Inflammatory macrophage treated with lipopolysaccharide for 4 hours (primary cell): ENCODE results near the gene SEZ6L2.
"Not testable (repeated sequence)": the region's sequence is repeated elsewhere in the genome, so short reads cannot be mapped to it uniquely, and the experiment has no call there.

Source experiments
- DNase-seq: peaks from one replicate; pipeline ENCODE4 v3.0.0-alpha.2; 2020

The SEZ6L2 gene

GRCh38 chr16:29899516-29900101, at the start of gene SEZ6L2:
SEZ6L2 (minus strand) TSS chr16:29899550; CDS start chr16:29899019, 531 bp downstream.
- DNase-seq: peak; percentile 63

- DNase-seq: no peak
Observed at GRCh38 chr16:29947897-29948296, 48.5 kb upstream of the SEZ6L2 start.

- DNase-seq: no peak
Observed at GRCh38 chr16:29943846-29944799, 44.8 kb upstream of the SEZ6L2 start.

GRCh38 chr16:29940656-29941055, 41.3 kb upstream of the SEZ6L2 start:
- no peak for DNase-seq

GRCh38 chr16:29931750-29932149, 32.4 kb upstream of the SEZ6L2 start:
- not testable (repeated sequence) for DNase-seq

- no peak for DNase-seq
Observed at GRCh38 chr16:29927070-29927905, 27.9 kb upstream of the SEZ6L2 start.

GRCh38 chr16:29926711-29927052, 27.3 kb upstream of the SEZ6L2 start:
- no peak for DNase-seq

GRCh38 chr16:29925781-29926710, 26.7 kb upstream of the SEZ6L2 start, which contains the start of gene KCTD13:
KCTD13 (minus strand) TSS chr16:29926226; CDS start chr16:29926033, 193 bp downstream.
- DNase-seq: peak; percentile 87

GRCh38 chr16:29925105-29925756, 25.9 kb upstream of the SEZ6L2 start:
- DNase-seq: peak; percentile 5

GRCh38 chr16:29922986-29923501, 23.7 kb upstream of the SEZ6L2 start:
- no peak for DNase-seq

- DNase-seq: no peak
Observed at GRCh38 chr16:29922326-29922725, 23.0 kb upstream of the SEZ6L2 start.

GRCh38 chr16:29921034-29921385, 21.7 kb upstream of the SEZ6L2 start:
- no peak for DNase-seq

- DNase-seq: no peak
Observed at GRCh38 chr16:29920288-29921033, 21.1 kb upstream of the SEZ6L2 start.

- DNase-seq: peak; percentile 13
Observed at GRCh38 chr16:29916979-29917378, 17.6 kb upstream of the SEZ6L2 start.

GRCh38 chr16:29915590-29916247, 16.4 kb upstream of the SEZ6L2 start:
- DNase-seq: no peak

- no peak for DNase-seq
Observed at GRCh38 chr16:29913514-29913913, 14.2 kb upstream of the SEZ6L2 start.

- no peak for DNase-seq
Observed at GRCh38 chr16:29912087-29912486, 12.7 kb upstream of the SEZ6L2 start.

- DNase-seq: no peak
Observed at GRCh38 chr16:29911676-29912010, 12.3 kb upstream of the SEZ6L2 start.

GRCh38 chr16:29910819-29911675, 11.7 kb upstream of the SEZ6L2 start:
- DNase-seq: no peak
